ENCODE measurements around the gene AGAP1. TPM values are rescaled to one million over a fixed set of nuclear protein-coding genes. Genes with fewer than 3 reads are reported as not detected.

AGAP1 gene
- total RNA-seq (2021) = 24.8 and 25.8 TPM in 2 replicates
- long read RNA-seq, partial matches to known transcripts = 11 of 23 reads
- long read RNA-seq, other reads (novel, unspliced or antisense) = 12 of 23 reads

GRCh38 chr2:235493775-235494715 is at the start of gene AGAP1:
Gene AGAP1, plus strand, starts transcription at chr2:235494043.
- Histone ChIP-seq H3K79me1 (ENCODE audit: insufficient read depth, low read depth, low read length, poor library complexity, severe bottlenecking) (no peaks in the 10 kb centered on the region), H4K20me1 (ENCODE audit: control insufficient read depth, insufficient read depth, insufficient read length) (peaks cover 5% of the 10 kb centered on the region), H3K56ac (ENCODE audit: insufficient read length, low read depth, low read length) (no peak within 1 kb of the TSS), H3K4me2 (ENCODE audit: insufficient read depth, insufficient read length, low read length) (peak within 1 kb of the TSS; percentile 77), H3K4ac (ENCODE audit: low read depth, low read length) (no peak within 1 kb of the TSS), H2BK12ac (ENCODE audit: insufficient read length, low read depth, low read length) (no peak within 1 kb of the TSS), H3K9me3 (ENCODE audit: control insufficient read depth, low read depth, low read length) (no peaks in the 10 kb centered on the region), H3T11ph (ENCODE audit: low read length) (no peak within 1 kb of the TSS), H3K27me3 (ENCODE audit: insufficient read depth, low read length) (no peaks in the 10 kb centered on the region), H2BK15ac (ENCODE audit: low read depth, low read length) (no peak within 1 kb of the TSS), H3K79me2 (ENCODE audit: insufficient read depth, low read length) (peaks cover 17% of the 10 kb centered on the region; the same call in 1 of the 2 replicates), H2BK5ac (ENCODE audit: insufficient read length, low read length) (no peak within 1 kb of the TSS), H3K9ac (ENCODE audit: extremely low read depth, insufficient read length, low read length) (peak within 1 kb of the TSS; percentile 62), H2BK120ac (ENCODE audit: low read depth, low read length, poor library complexity, severe bottlenecking) (no peak within 1 kb of the TSS), H2AFZ (ENCODE audit: low read length) (peak within 1 kb of the TSS; percentile 7), H3K18ac (ENCODE audit: insufficient read length, low read depth, low read length) (no peak within 1 kb of the TSS), H3K14ac (ENCODE audit: insufficient read depth, low read length) (peak within 1 kb of the TSS; percentile 62), H2BK20ac (ENCODE audit: low read depth, low read length, poor library complexity, severe bottlenecking) (no peak within 1 kb of the TSS), H4K8ac (replicated peaks; ENCODE audit: insufficient read length, low read depth, low read length) (no peak within 1 kb of the TSS), H4K5ac (ENCODE audit: insufficient read length, low read depth, low read length) (no peak within 1 kb of the TSS), H3K27ac (ENCODE audit: insufficient read length, low read depth, low read length) (no peak within 1 kb of the TSS), H3K23me2 (ENCODE audit: insufficient read length, low read depth, low read length, poor library complexity, severe bottlenecking) (peaks cover 20% of the 10 kb centered on the region), H2AK5ac (ENCODE audit: insufficient read length, low read length) (no peak within 1 kb of the TSS), H4K91ac (ENCODE audit: insufficient read length, low read depth, low read length) (no peak within 1 kb of the TSS), H3K4me1 (ENCODE audit: insufficient read depth, low read length) (no peaks in the 10 kb centered on the region; the same call in 1 of the 2 replicates), H3K23ac (ENCODE audit: insufficient read length, low read depth, low read length) (no peak within 1 kb of the TSS)
- Mint-ChIP-seq H3K27ac (peak within 1 kb of the TSS in 1 of 3 experiments; percentile 95; a peak in 2 of 7 replicates), H3K27me3 (ENCODE audit: low read depth) (peaks cover 34% of the 10 kb centered on the region), H3K36me3 (ENCODE audit: insufficient read depth in 1 of 3, low read depth in 3 of 3) (peaks cover 0 to 4% (median 0%) of the 10 kb centered on the region in 3 experiments; a peak in 2 of 7 replicates), H3K4me3 (peak within 1 kb of the TSS; percentile 90 to 94), H3K9me3 (peaks cover 2 to 13% of the 10 kb centered on the region in 2 experiments; a peak in 3 of 5 replicates), H3K4me1 (peaks cover 43 to 45% of the 10 kb centered on the region in 2 experiments)
- TF ChIP-seq CTCF (conservative IDR thresholded peaks at IDR 0.05) = no peak
- DNase-seq = peak; percentile 88
- WGBS (ENCODE audit: extremely low coverage, insufficient read length, low lambda C conversion rate) = no CpG with 5 or more reads among the region's 156 CpGs

All from H9 (cell line).